ENCODE measurements around the gene CRYBG3.

DNA sequence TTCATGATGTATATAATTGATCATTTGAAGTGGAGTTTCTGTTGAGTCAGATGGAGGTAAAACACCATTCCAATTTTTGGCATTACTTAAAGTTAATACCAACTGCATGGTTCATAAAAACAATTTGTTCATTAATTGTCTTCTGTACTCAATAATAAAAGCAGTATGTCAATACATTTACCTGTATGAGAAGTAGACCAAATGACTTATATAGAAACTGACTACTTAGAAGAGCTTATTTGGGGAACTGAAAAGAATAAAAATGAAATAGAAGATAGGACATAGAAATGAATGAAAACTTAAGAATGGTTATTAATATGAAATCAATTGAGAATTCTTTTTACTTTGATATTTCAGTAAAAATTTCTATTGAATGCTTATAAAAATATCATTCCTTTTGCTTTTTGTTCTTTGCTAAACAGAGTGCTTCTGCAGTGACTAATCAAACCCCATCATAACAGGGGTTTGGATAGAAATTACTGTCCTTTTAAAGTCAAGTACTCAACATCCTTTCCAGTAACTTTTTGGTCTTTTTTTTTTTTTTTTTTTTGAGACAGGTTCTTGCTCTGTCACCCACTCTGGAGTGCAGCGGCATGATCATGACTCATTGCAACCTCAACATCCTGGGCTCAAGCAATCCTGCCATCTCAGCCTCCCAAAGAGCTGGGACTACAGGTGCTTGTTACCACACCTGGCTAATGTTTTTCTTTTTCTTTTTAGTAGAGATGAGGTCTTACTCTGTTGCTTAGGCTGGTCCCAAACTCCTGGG, 6.5 kb upstream of the CRYBG3 start:
- TF ChIP-seq JUND (IDR thresholded peaks at IDR 0.05) (no peak), TAF1 (conservative IDR thresholded peaks at IDR 0.05) (no peak), YY1 (IDR thresholded peaks at IDR 0.05) (no peak)
